ENCODE data around the gene MICALL2.

DNA sequence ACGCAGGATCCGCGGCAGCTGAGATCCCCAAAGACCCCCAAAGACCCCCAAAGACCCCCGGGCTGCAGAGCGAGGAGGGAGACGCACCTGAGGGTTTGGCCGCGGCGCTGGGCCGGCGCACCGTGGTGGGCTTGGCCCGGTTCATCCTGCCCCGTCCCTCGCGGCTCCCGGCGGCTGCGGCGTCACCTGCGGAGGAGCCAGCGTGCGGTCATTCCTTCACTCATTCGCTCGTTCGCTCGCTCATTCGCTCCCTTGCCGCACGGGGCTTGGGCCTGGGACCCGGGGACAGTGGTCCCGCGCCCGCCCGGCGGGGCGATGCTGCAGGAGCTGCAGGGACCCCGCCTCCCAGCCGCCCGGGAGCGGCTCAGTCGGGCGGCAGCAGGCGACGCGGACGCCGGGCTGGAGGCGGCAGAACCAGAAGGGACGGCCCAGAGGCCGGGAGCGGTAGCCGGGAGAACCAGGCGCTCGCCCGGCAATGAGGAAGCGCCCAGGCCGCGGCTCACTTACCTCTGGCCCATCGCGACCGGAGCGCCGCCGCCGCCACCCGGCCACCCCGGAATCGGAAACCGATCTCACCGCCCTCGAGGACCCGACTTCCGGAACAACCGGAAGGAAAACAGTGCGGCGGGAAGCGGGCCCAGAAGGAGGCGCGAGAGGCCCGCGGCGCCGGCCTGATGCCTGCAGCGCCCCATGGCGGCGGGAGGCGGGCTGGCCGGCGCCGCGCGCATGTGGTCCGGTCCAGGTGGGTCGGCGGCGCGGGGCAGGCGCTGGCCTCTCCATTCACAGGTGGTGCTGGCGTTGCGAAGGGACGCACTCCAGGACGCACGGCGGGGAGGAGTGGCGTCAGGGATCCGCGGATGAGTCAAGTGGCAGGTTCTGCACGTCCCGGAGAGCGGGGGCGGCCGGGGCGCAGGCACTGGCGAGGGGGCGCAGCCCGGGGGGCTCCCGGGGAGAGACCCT is 44.8 kb upstream of the MICALL2 start, which contains the start of gene INTS1:
- TF ChIP-seq EZH2phosphoT487 (IDR thresholded peaks at IDR 0.05; ENCODE audit: insufficient read depth, low read depth) (no peak), EZH2 (IDR thresholded peaks at IDR 0.05; ENCODE audit: insufficient read depth, poor library complexity, severe bottlenecking) (no peak)
